Stimulated activated naive CD8-positive, alpha-beta T cell treated with anti-CD3 and anti-CD28 coated beads, Interleukin-15, Interleukin-2, amounts not matched to agents 100 U/mL and 50 U/mL, for 24 hours (primary cell): ENCODE measurements around the gene FEM1A.
"Not testable (repeated sequence)": the region's sequence is repeated elsewhere in the genome, so short reads cannot be mapped to it uniquely, and the experiment has no call there.

ENCODE experiments used
- ATAC-seq: fragments of 150-1000 bp; cut with Tn5 transposase; one replicate; pipeline ENCODE4 v1.10.0; 2021
- DNase-seq: peaks from one replicate; pipeline ENCODE4 v3.0.0; 2021

The FEM1A gene

DNA sequence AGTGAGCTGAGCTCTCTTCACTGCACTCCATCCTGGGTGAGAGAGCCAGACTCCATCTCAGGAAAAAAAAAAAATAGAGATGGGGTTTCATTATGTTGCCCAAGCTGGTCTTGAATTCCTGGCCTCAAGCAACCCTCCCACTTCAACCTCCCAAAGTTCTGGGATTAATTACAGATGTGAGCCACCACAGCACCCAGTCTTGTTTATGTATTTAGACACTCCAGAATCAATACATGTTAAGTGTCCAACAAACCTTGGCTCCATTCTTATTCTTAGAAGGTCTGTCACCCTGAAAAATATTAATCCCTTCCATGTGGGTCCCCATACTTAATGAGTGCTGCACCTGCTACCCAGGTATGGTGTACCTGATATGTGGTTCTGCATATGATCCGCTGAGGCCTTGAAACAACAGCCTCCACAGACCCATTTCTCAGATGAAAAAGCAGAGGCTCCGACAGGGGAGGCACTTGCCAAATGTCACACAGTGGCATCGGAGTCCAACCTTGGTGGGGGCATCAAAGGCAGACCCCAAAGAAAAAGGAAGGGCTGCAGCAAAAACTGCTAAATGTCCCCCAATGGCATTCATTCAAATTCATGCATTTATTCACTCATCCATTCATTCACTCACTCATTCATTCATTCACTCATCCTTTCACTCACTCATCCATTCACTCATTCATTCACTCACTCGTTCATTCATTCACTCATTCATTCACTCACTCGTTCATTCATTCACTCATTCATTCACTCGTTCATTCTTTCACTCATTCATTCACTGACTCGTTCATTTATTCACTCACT is 23.3 kb downstream of the FEM1A start:
- DNase-seq = no peak

DNA sequence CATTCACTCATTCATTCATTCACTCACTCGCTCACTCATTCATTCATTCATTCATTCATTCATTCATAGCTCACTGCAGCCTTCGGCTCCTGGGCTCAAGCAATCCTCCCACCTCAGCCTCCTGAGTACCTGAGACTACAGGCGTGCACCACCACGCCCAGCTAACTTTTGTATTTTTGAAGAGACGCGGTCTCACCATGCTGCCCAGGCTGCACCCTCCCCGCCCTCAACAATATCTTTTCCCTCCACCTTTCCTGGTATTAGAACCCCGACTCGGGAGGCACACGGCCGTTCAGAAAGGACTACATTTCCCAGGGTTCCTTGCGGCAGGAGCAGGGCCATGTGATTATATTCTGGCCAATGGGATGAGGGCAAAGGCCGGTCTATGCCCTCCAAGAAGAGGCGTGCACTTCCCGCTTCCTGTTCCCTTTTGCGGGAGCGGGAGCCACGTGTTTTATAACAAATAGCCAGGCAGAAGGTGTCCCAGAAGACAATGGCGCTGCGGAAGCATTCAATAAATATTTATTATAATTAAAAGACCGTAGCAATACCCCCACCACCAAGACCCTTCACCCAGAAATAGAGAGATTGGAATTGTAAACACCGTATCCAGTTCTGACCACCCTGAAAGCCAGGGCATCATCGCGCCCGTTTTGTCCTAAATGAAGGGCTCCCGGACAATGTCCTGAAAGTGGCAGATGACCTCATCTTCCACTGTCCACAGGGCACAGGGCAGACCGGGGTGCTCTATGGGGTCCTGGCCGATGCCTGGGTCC is 24.1 kb downstream of the FEM1A start:
- peak; percentile 87 for ATAC-seq

More for the DNA sequence above, 23.3 kb downstream of the FEM1A start:
- no peak for ATAC-seq

DNA sequence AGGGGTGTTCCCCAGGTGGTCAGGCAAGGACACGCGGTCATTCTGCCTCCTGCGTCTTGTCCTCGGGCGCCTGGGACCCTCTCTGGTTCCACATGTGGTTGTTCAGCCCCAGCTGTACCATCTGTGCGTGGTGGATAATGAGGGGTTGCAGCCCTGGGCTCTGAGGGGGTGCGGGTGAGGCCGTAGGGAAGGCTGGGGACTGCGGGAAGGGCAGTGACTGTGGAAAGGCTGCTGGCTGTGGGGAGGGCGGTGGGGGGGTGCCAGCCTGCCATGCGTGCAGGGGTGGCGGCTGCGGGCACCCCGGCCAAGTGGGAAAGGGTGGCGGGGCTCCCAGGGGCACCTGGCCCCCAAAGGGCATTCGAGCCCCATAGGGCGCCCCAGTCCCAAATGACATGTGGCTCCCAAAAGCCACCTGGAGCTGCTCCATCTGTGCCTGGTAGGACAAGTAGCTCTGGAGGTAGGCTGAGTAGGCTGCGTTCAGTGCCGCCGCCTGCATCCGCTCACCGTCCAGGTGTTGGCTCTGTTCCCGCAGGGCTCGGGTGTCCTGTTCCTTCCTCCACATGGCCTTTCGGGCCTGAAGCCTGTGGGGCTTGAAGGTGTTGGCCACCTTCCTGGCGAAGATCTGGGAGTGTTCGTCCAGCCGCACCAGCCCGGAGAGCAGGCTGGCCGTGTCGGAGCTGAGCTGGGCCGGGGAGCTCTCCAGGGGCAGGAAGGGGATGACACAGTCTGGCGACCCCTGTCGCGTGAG is 24.8 kb downstream of the FEM1A start:
- no peak for DNase-seq
- ATAC-seq = no peak

More for the DNA sequence above, 24.1 kb downstream of the FEM1A start:
- peak; percentile 84 for DNase-seq

DNA sequence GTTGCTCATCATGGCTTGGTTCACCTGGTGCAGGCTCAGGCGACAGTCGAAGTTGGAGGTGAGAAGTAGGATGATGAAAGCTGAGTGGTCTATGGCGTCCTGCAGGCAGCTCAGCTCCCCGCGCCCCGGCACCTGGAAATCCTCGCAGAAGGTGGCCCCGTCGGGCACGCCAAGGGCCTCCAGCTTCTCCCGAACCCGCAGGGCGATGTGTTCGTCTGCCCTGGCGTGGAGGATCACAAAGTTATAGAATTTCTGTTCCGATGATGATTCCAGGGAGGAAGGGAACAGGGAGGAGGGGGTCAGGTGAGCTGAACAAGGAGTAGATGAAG is 25.4 kb downstream of the FEM1A start:
- no peak for ATAC-seq
- DNase-seq = no peak

DNA sequence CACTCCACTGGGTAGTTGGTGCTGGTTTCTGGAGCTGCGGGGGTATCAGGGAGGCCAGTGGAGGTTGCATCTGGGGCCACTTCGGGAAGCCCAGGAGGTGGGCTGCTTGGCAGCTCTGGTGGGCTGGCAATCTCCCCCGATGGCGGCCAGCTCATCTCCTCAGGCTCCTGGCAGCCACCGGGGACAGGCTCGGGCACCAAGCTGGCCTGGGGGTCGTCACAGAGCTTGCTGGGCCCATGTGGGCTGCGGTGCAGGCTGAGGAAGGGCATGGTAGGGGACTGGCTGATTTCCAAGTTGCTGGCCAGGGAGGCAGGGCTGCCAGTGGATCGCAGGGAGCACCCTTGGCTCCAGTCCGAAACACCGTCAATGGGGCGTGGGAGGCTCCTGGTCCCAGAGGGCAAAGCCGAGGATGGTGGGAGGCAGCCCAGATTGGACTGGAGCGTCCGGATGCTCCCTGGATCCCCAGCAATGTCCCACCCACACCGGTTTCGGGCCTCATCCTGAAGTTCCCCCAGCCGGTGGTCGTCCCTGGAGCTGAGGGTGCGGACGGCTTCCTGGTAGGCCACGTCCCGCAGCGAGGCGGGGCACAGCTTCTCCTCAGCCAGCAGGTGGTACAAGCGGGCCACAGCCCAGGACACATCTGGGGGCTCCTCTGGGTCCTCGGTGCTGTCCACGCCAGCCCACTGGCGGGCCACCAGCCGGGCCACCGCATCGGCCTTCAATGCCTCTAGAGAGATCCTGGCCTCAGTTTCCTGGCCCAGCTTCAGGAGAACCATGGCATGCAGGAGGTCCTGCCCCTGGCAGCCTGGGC is 26.1 kb downstream of the FEM1A start:
- no peak for ATAC-seq

DNA sequence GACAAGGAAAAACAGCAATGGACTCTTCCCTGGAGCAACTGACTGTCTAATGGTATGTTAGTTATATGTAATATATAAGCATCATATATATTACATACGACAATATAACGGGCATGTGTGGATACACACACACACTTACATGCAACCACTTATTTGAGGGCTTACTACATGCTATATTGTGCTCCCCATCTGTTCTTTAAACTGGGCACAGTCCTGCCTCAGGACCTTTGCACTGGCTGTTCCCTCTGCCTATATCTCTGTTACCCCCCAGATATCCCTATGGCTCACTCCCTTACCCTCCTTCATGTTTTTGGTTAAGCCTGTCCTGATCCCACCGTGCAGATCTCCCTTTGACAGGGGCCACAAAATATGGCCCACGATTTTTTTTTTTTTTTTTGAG is 29.7 kb downstream of the FEM1A start:
- ATAC-seq = no peak
- no peak for DNase-seq

More for the DNA sequence above, 26.1 kb downstream of the FEM1A start:
- no peak for DNase-seq

DNA sequence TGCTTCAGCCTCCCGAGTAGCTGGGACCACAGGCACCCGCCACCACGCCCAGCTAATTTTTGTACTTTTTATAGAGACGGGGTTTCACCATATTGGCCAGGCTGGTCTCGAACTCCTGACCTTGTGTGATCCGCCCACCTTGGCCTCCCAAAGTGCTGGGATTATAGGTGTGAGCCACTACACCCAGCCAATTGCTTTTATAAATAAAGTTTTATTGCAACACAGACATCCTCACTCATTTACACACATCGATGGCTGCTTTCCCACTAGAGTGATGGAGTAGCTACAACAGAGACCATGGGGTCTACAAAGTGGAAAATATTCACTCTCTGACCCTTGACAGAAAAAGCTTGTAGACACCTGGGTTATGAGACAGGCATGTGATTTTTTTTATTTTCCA is 30.8 kb downstream of the FEM1A start:
- DNase-seq, ATAC-seq: not testable (repeated sequence)

DNA sequence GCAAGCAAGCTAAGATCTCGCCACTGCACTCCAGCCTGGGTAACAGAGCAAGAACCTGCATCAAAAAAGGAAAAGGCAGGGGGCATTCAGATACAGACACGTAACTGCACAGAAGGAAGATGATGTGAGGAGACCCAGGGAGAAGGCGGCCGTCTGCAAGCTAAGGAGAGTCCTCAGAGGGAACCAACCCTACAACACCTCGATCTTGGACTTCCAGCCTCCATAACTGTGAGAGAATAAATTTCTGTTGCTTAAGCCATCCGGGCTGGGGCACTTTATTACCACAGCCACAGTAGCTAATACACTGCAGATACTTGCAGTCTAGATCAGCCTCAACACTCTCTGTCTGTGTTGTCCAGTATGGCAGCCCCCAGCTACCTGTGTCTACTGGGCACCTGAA is 32.0 kb downstream of the FEM1A start:
- DNase-seq (no peak), ATAC-seq (no peak)

DNA sequence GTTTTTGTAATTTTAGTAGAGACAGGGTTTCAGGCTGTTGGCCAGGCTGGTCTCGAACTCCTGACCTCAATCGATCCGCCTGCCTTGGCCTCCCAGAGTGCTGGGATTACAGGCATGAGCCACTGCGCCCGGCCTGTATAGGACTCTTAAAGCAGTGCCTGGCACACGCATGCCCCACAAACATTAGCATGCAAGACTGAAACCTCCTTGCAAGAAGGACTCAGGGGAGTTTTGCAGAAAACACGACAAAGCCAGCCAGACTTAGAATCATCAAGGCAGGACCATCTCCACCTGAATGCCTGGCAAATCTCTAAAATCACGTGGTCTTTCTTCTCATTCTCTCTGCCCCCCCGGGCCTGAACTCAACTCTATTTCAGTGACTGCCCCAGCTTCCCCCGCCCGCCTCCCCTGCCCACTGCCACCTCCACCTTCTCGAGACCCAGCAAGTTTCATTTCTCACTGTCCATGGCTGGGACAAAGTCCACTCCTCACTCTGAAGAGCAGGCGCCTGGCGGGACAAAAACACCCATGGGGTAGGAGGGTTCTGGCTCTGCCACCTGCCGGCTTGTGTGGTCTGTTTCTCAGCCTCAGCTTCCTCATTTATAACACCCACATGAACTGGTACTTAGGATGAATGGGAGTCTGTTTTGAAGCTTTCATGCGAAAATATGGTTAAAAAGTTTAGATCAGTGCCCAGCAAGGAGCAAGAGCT is 37.6 kb downstream of the FEM1A start:
- ATAC-seq (peak; percentile 15), DNase-seq (no peak)

DNA sequence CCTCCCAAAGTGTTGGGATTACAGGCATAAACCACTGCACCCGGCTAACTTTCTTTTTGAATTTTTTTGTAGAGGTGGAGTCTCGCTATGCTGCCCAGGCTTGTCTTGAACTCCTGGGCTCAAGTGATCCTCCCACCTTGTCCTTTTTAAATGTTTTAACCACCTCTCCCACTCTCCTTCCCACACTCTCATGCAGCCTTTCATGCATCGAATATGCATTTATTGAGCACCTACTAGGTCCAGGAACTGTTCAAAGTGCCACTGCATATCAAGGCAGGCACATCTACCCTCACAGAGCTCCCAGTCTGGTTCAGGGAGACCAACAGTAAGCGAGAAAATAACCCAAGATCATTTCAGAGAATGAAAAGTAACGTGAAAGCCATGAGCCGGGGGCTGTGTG is 38.8 kb downstream of the FEM1A start:
- DNase-seq = no peak
- no peak for ATAC-seq

DNA sequence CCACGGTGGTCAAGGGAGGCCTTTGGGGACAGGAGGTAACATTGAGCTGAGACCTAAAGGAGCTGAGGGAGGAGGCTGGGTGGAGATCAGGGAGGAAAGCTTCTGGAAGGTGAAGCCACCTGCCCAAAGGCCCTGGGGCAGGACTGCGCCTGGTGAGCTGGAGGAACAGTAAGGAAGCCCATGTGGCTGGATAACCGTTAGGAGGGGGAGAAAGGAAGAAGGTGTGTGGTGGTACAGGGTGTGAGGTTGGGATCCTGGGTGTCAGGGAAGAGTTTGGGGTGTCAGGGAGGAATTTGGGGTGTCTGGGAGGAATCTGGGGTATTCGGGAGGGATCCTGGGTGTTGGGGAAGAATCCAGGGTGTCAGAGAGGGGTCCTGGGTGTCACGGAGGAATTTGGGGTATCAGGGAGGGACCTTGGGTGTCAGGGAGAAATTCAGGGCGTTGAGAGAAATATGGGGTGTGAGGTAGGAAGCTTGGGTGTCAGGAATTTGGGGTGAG is 39.3 kb downstream of the FEM1A start:
- ATAC-seq (no peak), DNase-seq (no peak)

DNA sequence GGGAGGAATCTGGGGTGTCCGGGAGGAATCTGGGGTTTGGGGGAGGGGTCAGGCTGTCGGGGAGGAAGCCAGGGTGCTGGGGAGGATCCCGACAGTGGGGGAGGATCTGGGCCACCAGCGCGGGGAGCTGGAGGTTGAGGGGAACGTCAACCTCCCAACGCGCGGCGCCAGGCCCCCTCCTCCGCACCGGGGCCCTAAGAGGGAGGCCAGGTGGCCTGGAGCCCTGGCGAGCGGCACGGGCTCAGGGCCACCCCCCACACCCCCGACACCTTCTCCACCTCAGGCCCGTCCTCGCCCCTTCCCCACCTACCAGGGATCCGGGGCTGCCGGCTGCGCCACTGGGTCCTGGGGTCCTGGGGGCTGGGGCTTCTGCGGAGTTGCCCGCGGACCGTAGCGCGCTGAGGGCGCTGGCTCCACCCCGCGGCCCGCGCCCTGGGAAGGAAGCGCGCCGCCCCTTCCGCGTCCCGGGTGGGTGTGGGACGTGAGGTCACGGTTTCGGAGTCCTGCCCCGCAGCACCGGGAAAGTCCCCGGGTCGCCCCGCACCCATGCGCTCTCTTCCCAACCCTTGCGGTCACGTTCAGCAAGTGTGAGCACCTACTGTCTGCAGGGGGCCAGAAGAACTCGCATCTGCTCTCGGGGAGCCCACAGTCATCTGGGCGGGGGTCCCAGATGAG is 39.9 kb downstream of the FEM1A start, which contains the start of gene TICAM1:
Gene TICAM1 (minus strand): TSS at position 409 of the 675 bp plus-strand sequence. CDS start 13,335 bp downstream, outside the sequence.
- peak; percentile 82 for DNase-seq
- peak; percentile 88 for ATAC-seq

DNA sequence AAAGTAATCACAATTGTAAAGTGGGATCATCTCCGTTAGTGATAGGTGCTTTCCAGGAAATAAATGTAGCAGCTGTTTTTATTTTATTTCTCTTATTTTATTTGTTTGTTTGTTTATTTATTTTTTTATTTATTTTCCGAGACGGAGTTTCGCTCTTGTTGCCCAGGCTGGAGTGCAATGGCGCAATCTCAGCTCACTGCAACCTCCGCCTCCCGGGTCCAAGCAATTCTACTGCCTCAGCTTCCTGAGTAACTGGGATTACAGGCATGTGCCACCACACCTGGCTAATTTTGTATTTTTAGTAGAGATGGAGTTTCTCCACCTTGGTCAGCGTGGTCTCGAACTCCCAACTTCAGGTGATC is 40.4 kb downstream of the FEM1A start:
- ATAC-seq, DNase-seq: not testable (repeated sequence)

DNA sequence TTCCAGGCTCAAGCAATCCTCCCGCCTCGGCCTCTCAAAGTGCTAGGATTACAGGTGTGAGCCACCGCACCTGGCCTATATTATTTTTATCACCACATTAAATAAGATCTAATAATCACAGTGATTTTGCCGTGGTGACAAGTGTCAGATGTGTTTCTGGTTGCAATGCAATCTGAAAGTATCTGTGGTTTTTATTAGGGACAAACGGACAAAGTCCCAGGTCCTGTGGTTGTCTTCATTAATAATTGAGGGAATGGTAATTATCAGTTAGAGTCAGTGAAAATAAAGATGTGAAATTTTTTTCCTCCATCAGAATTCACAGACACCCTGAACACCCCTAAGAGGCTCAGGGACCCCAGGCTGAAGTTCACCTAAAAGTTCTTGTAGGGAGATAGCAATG is 41.2 kb downstream of the FEM1A start:
- DNase-seq = no peak
- ATAC-seq = no peak

DNA sequence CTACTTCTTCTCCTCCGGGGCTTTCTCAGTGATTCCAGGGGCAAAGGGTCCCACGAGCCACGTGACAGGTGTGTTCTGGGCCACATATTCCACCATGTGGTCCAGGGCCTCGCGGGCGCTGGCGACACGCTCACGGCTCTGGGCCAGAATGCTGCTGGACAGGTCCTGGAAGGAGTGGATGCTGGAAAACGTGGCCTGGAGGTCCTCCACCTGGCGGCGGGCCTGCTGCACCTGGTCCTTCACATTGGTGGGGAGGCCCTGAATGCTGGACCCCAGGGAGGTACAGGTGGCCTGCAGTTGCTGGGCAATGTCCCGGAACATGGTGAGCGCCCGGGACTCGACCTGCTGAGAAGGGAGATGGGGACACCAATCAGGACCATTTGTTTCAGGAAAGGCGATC is 47.7 kb downstream of the FEM1A start:
- no peak for DNase-seq

DNA sequence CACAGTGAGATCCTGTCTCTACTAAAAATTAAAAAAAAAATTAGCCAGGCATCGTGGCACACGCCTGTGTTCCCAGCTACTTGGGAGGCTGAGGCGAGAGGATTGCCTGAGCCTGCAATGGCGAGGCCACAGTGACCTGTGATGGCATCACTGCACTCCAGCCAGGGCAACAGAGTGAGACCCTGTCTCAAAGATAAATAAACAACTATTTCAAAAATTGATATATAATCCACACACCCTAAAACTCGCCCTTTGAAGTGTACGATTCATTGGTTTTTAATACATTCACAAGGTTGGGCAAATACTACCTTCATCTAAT is 52.1 kb downstream of the FEM1A start:
- no peak for DNase-seq
- no peak for ATAC-seq

More for the DNA sequence above, 47.7 kb downstream of the FEM1A start:
- no peak for ATAC-seq

DNA sequence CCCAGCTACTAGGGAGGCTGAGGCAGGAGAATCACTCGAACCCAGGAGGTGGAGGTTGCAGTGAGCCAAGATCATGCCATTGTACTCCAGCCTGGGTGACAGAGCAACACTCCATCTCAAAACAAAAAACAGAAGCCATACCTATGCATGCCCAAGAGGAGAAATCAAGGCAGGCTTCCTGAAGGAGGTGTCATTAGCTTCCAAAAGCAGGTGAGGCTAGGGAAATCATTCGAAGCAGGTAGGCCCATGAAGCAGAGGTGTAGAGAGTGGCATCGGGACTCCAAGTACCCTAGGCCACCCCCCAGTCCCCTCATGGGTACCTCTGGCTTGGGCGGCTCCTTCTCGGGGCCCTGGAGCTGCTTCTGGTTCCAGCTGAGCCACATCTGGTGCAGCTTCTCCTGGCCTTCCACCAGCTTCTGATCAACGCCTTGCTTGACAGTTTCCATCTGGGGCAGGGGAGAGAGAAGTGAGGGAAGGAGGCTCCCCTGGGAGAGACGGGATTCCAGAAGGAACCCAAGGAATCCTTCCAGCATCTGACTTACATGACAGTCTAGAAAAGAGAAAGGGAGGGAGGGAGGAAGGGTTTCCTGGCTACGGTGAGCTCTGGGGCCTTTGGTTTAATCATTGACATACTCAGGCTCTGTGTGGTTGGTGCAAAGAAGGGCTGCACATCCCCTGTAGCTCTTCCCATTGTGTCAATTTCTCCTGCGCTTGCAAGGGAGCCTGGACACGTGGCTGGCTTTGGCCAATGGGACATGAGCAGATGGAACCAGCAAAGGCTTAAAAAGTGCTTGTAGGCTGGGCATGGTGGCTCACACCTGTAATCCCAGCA is 53.0 kb downstream of the FEM1A start:
- no peak for ATAC-seq
- no peak for DNase-seq

DNA sequence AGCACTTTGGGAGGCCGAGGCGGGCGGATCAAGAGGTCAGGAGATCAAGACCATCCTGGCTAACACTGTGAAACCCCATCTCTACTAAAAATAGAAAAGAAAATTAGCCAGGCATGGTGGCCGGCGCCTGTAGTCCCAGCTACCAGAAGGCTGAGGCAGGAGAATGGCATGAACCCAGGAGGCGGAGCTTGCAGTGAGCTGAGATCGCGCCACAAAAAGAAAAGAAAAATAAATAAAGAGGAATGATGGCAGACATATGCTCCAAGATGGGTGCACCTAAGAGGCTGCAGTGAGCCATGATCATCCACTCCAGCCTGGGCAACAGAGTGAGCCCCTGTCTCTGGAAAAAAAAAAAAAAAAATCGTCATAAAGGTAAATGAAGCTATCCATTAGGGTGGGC is 54.4 kb downstream of the FEM1A start:
- ATAC-seq, DNase-seq: not testable (repeated sequence)

DNA sequence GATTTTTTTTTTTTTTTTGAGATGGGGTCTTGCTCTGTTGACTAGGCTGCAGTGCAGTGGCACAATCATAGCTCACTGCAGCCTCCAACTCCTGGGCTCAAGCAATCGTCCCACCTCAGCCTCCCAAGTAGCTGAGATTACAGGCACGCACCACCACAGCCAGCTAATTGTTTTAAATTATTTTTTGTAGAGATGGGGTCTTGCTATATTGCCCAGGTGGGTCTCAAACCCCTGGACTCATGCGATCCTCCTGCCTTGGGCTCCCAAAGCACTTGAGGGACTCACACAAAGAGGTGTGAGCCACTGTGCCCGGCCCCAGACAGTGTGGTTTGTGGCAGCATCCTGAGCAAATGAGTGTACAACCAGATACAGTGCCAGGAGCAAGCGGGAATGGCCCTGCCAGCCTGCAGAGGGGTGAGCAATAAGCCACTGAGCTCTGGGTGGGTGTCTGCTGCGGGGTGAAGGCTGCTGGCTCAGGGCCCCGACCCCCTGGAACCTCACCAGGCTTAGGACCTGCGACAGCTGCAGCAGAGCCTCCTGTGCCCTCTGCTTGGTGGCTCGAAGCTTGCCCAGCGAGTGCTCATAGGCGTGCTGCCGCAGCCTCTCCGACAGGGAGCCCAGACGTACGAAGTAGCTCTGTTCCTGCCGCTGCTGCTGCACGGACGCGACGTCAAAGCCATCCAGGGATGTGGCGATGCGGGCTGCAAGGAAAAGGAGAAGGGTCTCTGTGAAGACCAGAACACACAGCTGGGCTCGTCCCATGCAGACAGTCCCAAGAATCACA is 55.8 kb downstream of the FEM1A start:
- DNase-seq = no peak
- ATAC-seq = no peak
